GM23338 (cell line): Measurements from ENCODE around the gene KRT71. TPM values are rescaled to one million over a fixed set of nuclear protein-coding genes. Genes with fewer than 3 reads are reported as not detected.

Experiments
- ATAC-seq: fragments of 200-7000 bp; cut with Tn5 transposase; 3 replicates; pipeline ENCODE4 v1.9.1; 2020
- DNase-seq: peaks from one replicate; pipeline ENCODE4 v3.0.0-alpha.2; 2015; ENCODE audit warnings: low spot score
- H2AFZ ChIP-seq: fragments of 200-600 bp; sonication (generic); 2 replicates; pipeline ENCODE4 v1.8.0; 2016; ENCODE audit warnings: antibody characterized with exemption, mild to moderate bottlenecking, moderate library complexity
- H3F3A ChIP-seq: fragments of 200-600 bp; sonication (generic); replicated peaks from 2 replicates; pipeline ENCODE4 v1.8.0; 2017; ENCODE audit warnings: antibody characterized with exemption, mixed run types, low read depth
- H3K27ac ChIP-seq: fragments of 200-600 bp; sonication (generic); 2 replicates; pipeline ENCODE4 v1.6.1; 2016; ENCODE audit warnings: low read depth
- H3K27me3 ChIP-seq: fragments of 200-600 bp; sonication (generic); 2 replicates; pipeline ENCODE4 v1.8.0; 2016; ENCODE audit warnings: mild to moderate bottlenecking, mixed run types, moderate library complexity; ENCODE audit not compliant: insufficient read depth
- H3K36me3 ChIP-seq: fragments of 200-600 bp; sonication (generic); 2 replicates; pipeline ENCODE4 v1.8.0; 2016; ENCODE audit warnings: mild to moderate bottlenecking; ENCODE audit not compliant: insufficient read depth
- H3K4me1 ChIP-seq: fragments of 200-600 bp; sonication (generic); 2 replicates; pipeline ENCODE4 v1.8.0; 2016; ENCODE audit warnings: mild to moderate bottlenecking, moderate library complexity; ENCODE audit not compliant: insufficient read depth
- H3K4me2 ChIP-seq: fragments of 200-600 bp; sonication (generic); 2 replicates; pipeline ENCODE4 v1.7.1; 2017; ENCODE audit warnings: mixed run types
- H3K4me3 ChIP-seq: fragments of 200-600 bp; sonication (generic); 2 replicates; pipeline ENCODE4 v1.6.1; 2016; ENCODE audit warnings: mixed run types
- H3K79me2 ChIP-seq: fragments of 200-600 bp; sonication (generic); replicated peaks from 2 replicates; pipeline ENCODE4 v1.8.0; 2017; ENCODE audit warnings: mild to moderate bottlenecking; ENCODE audit not compliant: insufficient read depth
- H3K9me2 ChIP-seq: fragments of 200-600 bp; sonication (generic); 2 replicates; pipeline ENCODE4 v1.8.0; 2017; ENCODE audit not compliant: insufficient read depth
- H4K20me1 ChIP-seq: fragments of 200-600 bp; sonication (generic); replicated peaks from 2 replicates; pipeline ENCODE4 v1.8.0; 2017; ENCODE audit warnings: mild to moderate bottlenecking; ENCODE audit not compliant: insufficient read depth
- H3K27ac Mint-ChIP-seq: 2 replicates; pipeline ENCODE4 v1.8.0; 2020; ENCODE audit warnings: inconsistent platforms, mild to moderate bottlenecking, moderate library complexity, mixed read lengths
- H3K27me3 Mint-ChIP-seq: 3 replicates; pipeline ENCODE4 v1.8.0; 2022; ENCODE audit warnings: low read depth, mild to moderate bottlenecking, moderate library complexity, mixed read lengths, inconsistent platforms; ENCODE audit not compliant: insufficient read depth, poor library complexity
- H3K36me3 Mint-ChIP-seq: 3 replicates; pipeline ENCODE4 v1.8.0; 2021; ENCODE audit warnings: low read depth, mild to moderate bottlenecking, inconsistent platforms, moderate library complexity, mixed read lengths
- H3K4me1 Mint-ChIP-seq: 3 replicates; pipeline ENCODE4 v1.8.0; 2020; ENCODE audit warnings: mild to moderate bottlenecking, inconsistent platforms, mixed read lengths
- H3K4me3 Mint-ChIP-seq: 3 replicates; pipeline ENCODE4 v1.8.0; 2021; ENCODE audit warnings: moderate library complexity, mild to moderate bottlenecking, inconsistent platforms, mixed read lengths
- H3K9me3 Mint-ChIP-seq: 3 replicates; pipeline ENCODE4 v1.8.0; 2020; ENCODE audit warnings: moderate library complexity, mild to moderate bottlenecking, inconsistent platforms, mixed read lengths
- CTCF ChIP-seq, 2 experiments: fragments of 200-600 bp in 1 of 2; sonication (generic) in 1 of 2; conservative IDR thresholded peaks; 2 replicates each; pipeline versions ENCODE4 v1.5.1 to v1.6.1; 2016 to 2017; ENCODE audit warnings: antibody characterized with exemption in 2 of 2, low read depth in 2 of 2, mild to moderate bottlenecking in 2 of 2, moderate library complexity in 1 of 2
- EZH2 ChIP-seq: fragments of 200-600 bp; sonication (generic); IDR thresholded peaks from one replicate; pipeline ENCODE4 v1.8.0; 2017; ENCODE audit warnings: antibody characterized with exemption, mild to moderate bottlenecking, low read depth; ENCODE audit not compliant: unreplicated experiment
- NANOG ChIP-seq: IDR thresholded peaks from 2 replicates; pipeline ENCODE4 v1.6.1; 2016; ENCODE audit warnings: antibody characterized with exemption, borderline replicate concordance
- ZNF114 ChIP-seq: fragments of 250-450 bp; sonication (Bioruptor Pico); IDR thresholded peaks from 2 replicates; pipeline ENCODE4 v1.5.0; 2020; ENCODE audit warnings: mild to moderate bottlenecking, moderate library complexity
- ZNF331 ChIP-seq: fragments of 250-450 bp; sonication (Bioruptor Pico); IDR thresholded peaks from 2 replicates; pipeline ENCODE4 v1.5.0; 2020; ENCODE audit warnings: low read depth, mild to moderate bottlenecking, moderate library complexity
- ZNF462 ChIP-seq: fragments of 250-450 bp; sonication (Bioruptor Pico); IDR thresholded peaks from 2 replicates; pipeline ENCODE4 v1.5.0; 2020; ENCODE audit warnings: mild to moderate bottlenecking, moderate library complexity
- polyA plus RNA-seq: library from polyadenylated mRNA; unstranded; fragments of >200 nt; fragmentation: Nextera tagmentation; extraction: Ambion mirVana; gene quantifications from 2 replicates; pipeline ENCODE4 v1.2.1, GENCODE V29; 2016
- total RNA-seq: library from RNA; depleted of rRNA; stranded (reverse); fragments of >200 nt; shearing (Covaris generic); gene quantifications from 2 replicates; pipeline ENCODE4 v1.2.3, GENCODE V29; 2014

The KRT71 gene
- total and polyA plus RNA-seq, 2 experiments from 2014 or later, result not detected

GRCh38 chr12:52587563-52587962 is 34.6 kb upstream of the KRT71 start:
- Mint-ChIP-seq H3K4me3 (no peak overlapping the region), H3K9me3 (peaks cover 27% of the 10 kb centered on the region), H3K36me3 (peaks cover 18% of the 10 kb centered on the region), H3K4me1 (peaks cover 7% of the 10 kb centered on the region), H3K27me3 (peaks cover 2% of the 10 kb centered on the region), H3K27ac (no peak overlapping the region)
- ATAC-seq (peak; percentile 33), DNase-seq (peak; percentile 56)
- H2AFZ ChIP-seq, result 0 out of 2 replicates have a peak overlapping the region, but pooled peaks have one; percentile 43
- no peaks in the 10 kb centered on the region for H4K20me1 ChIP-seq
- H3F3A ChIP-seq, result no peaks in the 10 kb centered on the region
- no peaks in the 10 kb centered on the region for H3K9me2 ChIP-seq
- no peaks in the 10 kb centered on the region for H3K79me2 ChIP-seq
- no peaks in the 10 kb centered on the region for H3K4me1 ChIP-seq
- no peak overlapping the region for H3K4me3 ChIP-seq
- no peaks in the 10 kb centered on the region for H3K36me3 ChIP-seq
- no peak overlapping the region for H3K27ac ChIP-seq
- TF ChIP-seq ZNF114 (CRISPR knock-in tag) (no peak), ZNF462 (CRISPR knock-in tag) (no peak), EZH2 (no peak), ZNF331 (CRISPR knock-in tag) (no peak), CTCF (conservative IDR thresholded peaks at IDR 0.05; ENCODE audit: low read depth in 2 of 2) (peak; percentile 7 to 58; a peak in 3 of 4 replicates), NANOG (no peak)
- no peaks in the 10 kb centered on the region for H3K27me3 ChIP-seq
- no peak overlapping the region for H3K4me2 ChIP-seq
